ENCODE data around the gene CDKAL1.

- no peak for TF ChIP-seq CTCF (IDR thresholded peaks at IDR 0.05)
- TF ChIP-seq POLR2A (IDR thresholded peaks at IDR 0.05), result no peak
These were observed 147.0 kb downstream of the CDKAL1 start for GRCh38 chr6:20681243-20681684.
